Lower leg skin (tissue), 4 donors: ENCODE measurements around the gene CLEC16A. TPM values are rescaled to one million over a fixed set of nuclear protein-coding genes. Genes with fewer than 3 reads are reported as not detected.

Source experiments
- DNase-seq, 2 donors: peaks; one replicate each; pipeline ENCODE4 v3.0.0-alpha.2; 2019; ENCODE audit warnings: low spot score in 2 of 2
- H3K4me3 ChIP-seq: fragments of 200-600 bp; sonication (generic); 2 replicates; pipeline ENCODE4 v1.5.1; 2017; ENCODE audit warnings: mild to moderate bottlenecking, low read depth; ENCODE audit not compliant: poor library complexity, severe bottlenecking
- POLR2A ChIP-seq, 2 donors: fragments of 450-650 bp; IDR thresholded peaks; one replicate each; pipeline ENCODE4 v1.6.1; 2016 to 2017; ENCODE audit warnings: antibody characterized with exemption in 2 of 2, mild to moderate bottlenecking in 1 of 2, moderate library complexity in 1 of 2
- WGBS, 2 donors: methylation state at CpG; one replicate each; pipeline ENCODE4 v1.1.5; 2018; 5-methylcytosine and 5-hydroxymethylcytosine counted together
- intact Hi-C: fragments of 100-400 bp; cut with DNase I; formaldehyde crosslinking; loops from one replicate; pipeline ENCODE4 v1.15.0; 2023; ENCODE audit warnings: low total_unique reads
- total RNA-seq, 4 donors: library from RNA; depleted of rRNA; stranded (reverse); fragments of >200 nt; gene quantifications; one replicate each; pipeline ENCODE4 v1.1.0, GENCODE V29; 2016
- TF ChIP-seq, protein P1 (sequence below), 3 donors: fragments of 450-650 bp; IDR thresholded peaks; one replicate each; pipeline ENCODE4 v1.5.1; 2016; ENCODE audit warnings: antibody characterized with exemption in 3 of 3, mild to moderate bottlenecking in 3 of 3, moderate library complexity in 2 of 3

The CLEC16A gene
- total RNA-seq, 4 donors from 2014 or later = 26.8 to 30.0 (median 29.5) TPM

DNA sequence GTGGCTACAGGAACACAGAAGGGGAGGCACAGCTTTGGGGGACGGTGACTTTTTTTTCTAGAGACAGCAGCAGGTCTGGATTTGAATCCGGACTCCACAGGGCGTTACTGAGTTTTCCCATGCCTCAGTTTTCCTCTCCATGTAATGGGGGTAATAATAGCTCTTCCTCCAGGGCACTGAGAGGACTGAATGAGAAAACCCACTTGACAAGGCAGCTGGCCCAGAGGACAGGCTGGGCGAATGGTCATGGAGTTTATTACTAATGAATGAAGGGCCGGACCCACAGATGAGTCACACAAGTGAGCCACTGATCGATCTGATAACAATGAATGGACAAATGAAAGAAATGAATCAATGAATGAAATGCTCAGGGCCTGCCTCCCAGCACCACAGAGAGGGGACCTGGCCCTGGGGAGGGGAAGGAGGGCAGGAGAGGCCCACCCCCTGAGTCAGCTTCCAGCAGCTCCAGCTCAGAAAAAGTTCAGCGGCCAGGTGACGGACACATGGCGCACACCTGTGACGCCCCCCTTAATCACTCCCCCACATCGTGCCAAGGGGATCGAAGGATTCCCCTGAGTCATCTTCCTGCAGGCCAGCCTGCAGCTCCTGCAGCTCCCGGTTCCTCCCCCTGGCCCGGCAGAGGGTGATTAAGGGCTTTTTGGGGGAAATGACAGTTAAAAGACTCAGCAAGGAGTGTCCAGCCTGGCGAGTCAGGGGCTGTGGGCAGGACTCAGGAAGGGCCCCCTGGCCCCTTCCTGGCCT lies 257.3 kb downstream of the CLEC16A start:
- TF ChIP-seq POLR2A (IDR thresholded peaks at IDR 0.05) = no peak
- TF ChIP-seq, protein P1, sequence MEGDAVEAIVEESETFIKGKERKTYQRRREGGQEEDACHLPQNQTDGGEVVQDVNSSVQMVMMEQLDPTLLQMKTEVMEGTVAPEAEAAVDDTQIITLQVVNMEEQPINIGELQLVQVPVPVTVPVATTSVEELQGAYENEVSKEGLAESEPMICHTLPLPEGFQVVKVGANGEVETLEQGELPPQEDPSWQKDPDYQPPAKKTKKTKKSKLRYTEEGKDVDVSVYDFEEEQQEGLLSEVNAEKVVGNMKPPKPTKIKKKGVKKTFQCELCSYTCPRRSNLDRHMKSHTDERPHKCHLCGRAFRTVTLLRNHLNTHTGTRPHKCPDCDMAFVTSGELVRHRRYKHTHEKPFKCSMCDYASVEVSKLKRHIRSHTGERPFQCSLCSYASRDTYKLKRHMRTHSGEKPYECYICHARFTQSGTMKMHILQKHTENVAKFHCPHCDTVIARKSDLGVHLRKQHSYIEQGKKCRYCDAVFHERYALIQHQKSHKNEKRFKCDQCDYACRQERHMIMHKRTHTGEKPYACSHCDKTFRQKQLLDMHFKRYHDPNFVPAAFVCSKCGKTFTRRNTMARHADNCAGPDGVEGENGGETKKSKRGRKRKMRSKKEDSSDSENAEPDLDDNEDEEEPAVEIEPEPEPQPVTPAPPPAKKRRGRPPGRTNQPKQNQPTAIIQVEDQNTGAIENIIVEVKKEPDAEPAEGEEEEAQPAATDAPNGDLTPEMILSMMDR (IDR thresholded peaks at IDR 0.05) = no peak
- no peak for DNase-seq
- intact Hi-C loops = no loop called here
- 36 to 44% methylated on average over 15 of the region's 15 CpGs for WGBS, 2 donors
- H3K4me3 ChIP-seq = no peak overlapping the region

DNA sequence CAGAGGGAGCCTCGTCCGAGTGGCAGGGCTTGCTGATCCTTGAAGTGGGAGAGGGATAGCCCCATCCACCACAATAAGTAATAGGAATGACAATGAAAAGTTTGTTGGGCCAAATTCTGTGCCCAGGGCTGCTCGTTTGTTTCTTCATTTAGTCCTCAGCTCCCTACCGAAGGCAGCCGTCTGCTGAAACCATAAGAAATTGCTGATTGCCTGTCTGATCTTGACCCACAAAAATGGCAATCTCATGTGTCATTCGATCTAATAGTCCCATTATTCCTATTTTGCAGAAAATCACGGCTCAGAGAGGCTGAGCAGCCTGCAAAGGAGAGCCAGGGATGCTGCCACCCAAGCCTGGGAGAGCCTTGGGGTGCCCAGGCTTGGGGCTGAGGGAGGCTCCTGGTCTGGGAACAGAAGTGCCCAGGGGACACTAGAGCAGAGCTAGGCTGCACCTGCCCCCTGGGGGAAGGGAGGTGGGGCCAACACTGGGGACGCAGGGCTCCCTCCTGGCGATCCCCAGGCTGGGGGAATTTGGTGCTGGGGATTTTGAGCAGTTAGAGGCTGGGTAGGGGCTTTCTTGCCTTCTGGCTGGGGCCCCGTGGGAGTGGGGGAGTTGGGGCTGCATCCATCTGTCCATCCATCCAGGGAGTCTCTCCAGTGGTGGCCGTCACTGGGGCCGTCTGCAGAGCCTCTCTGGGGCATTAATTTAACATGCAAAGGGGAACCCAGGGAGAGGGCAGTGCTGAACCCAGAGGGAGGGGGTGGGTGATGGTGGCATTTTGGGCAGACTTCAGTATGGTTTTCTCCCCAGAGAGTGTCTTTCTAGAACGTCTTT lies 258.1 kb downstream of the CLEC16A start:
- TF ChIP-seq POLR2A (IDR thresholded peaks at IDR 0.05) = no peak
- TF ChIP-seq, protein P1 (IDR thresholded peaks at IDR 0.05) = no peak
- H3K4me3 ChIP-seq = no peak overlapping the region
- intact Hi-C loops = no loop called here
- 42 to 43% methylated on average over 12 to 13 of the region's 13 CpGs for WGBS, 2 donors
- DNase-seq = no peak

DNA sequence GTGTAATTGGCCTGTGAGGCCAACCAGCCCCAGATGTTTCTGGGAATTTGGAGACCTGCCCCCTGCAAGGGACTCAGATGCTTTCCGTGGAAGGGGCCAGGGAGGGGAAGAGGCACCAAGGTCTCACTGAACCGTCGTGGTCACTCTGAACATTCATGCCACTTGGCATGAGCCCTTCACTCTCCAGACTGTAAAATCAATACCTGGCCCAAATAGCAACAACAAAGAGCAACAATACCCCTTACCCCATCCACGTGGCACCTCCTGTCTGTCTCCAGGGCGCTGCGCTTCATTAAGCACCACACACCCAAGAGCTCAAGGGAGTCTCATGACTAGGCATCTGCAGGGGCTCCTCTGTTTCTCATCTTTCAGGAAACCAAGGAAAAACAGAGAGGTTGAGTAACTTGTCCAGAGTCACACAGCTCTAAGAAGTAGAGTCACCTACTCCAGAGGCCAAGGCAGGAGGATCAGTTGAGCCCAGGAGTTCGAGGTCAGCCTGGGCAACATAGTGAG lies 258.8 kb downstream of the CLEC16A start:
- no peak for TF ChIP-seq POLR2A (IDR thresholded peaks at IDR 0.05)
- TF ChIP-seq, protein P1 (IDR thresholded peaks at IDR 0.05) = no peak
- WGBS, 2 donors = 71 to 78% methylated on average over 7 of the region's 7 CpGs
- no peak overlapping the region for H3K4me3 ChIP-seq
- intact Hi-C loops = no loop called here
- no peak for DNase-seq

DNA sequence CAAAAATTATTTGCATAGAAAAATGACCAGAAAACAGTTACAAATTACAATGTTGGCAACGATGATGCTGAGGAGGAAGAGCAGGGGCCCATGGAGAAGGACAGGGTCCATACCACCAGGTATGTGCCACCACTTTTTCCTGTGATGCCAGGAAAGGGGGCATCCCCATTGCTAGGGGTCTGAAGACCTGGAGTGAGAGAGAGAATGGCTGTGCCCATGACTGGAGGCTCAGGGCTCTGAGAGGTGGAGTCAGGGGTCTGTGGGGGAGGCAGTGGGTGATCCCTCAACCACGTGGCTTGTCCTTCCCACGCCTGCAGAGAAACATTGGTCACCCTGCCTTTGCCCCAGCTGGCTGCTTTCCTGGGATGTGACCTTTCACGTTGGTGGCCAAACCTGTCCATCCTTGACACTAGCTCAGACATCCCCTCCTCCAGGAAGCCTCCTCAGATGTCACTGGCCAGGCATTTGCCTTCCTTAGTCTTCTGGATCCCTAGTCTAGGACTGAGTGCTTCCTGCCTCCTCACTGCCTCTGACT lies 260.2 kb downstream of the CLEC16A start:
- TF ChIP-seq, protein P1 (IDR thresholded peaks at IDR 0.05) = no peak
- TF ChIP-seq POLR2A (IDR thresholded peaks at IDR 0.05) = no peak
- DNase-seq = no peak
- intact Hi-C loops = no loop called here
- H3K4me3 ChIP-seq = no peak overlapping the region
- WGBS, 2 donors = 69 to 82% methylated on average over 4 of the region's 4 CpGs

DNA sequence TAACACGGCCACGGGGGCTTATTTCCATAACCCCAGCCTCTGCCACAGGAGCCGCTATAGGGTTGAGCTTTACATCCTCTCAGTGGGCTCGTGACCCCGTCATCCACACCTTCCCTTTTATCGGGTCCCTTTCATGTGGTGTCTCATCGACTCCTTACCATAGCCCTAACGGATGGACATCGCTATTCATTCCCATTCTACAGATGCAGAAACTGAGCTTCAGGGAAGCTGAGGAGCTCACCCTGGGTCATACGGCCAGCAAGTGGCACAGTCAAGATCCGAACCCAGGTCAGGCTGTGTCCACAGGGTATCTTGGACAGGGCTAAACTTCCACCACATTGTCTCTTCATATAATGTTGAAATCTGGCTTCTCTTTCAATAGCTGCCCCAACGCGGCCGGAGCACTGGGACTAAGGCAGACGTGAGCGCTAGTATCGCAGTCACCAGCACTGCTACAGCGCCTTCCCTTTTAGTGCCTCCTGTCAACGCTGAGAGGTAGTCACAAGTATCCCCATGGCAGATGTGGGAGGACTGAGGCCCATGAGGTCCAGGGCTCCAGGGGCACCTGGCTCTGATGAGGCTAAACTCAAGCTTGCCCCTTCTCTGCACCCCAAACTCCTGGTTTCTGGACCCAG lies 260.8 kb downstream of the CLEC16A start:
- H3K4me3 ChIP-seq = no peak overlapping the region
- intact Hi-C loops = no loop called here
- no peak for DNase-seq
- WGBS, 2 donors = 88 to 89% methylated on average over 19 of the region's 19 CpGs
- TF ChIP-seq, protein P1 (IDR thresholded peaks at IDR 0.05) = no peak
- no peak for TF ChIP-seq POLR2A (IDR thresholded peaks at IDR 0.05)
